Hepatocyte (in vitro differentiated cells): Measurements from ENCODE around the gene IL23A. TPM values are rescaled to one million over a fixed set of nuclear protein-coding genes. Genes with fewer than 3 reads are reported as not detected.

Source experiments
- DNase-seq: peaks from one replicate; pipeline ENCODE4 v3.0.0-alpha.2; 2016; ENCODE audit warnings: low spot score
- H2AFZ ChIP-seq: fragments of 200-600 bp; sonication (generic); 2 replicates; pipeline ENCODE4 v1.6.0; 2016; ENCODE audit warnings: antibody characterized with exemption, mild to moderate bottlenecking
- H3K27ac ChIP-seq: fragments of 200-600 bp; sonication (generic); 2 replicates; pipeline ENCODE4 v1.5.1; 2016; ENCODE audit warnings: mild to moderate bottlenecking
- H3K27me3 ChIP-seq: fragments of 200-600 bp; sonication (generic); 2 replicates; pipeline ENCODE4 v1.6.1; 2016
- H3K36me3 ChIP-seq: fragments of 200-600 bp; sonication (generic); replicated peaks from 2 replicates; pipeline ENCODE4 v1.5.1; 2016; ENCODE audit warnings: low read depth; ENCODE audit not compliant: insufficient read depth
- H3K4me1 ChIP-seq: fragments of 200-600 bp; sonication (generic); 2 replicates; pipeline ENCODE4 v1.5.1; 2016; ENCODE audit warnings: mild to moderate bottlenecking, moderate library complexity; ENCODE audit not compliant: insufficient read depth
- H3K4me2 ChIP-seq: fragments of 200-600 bp; sonication (generic); 2 replicates; pipeline ENCODE4 v1.6.0; 2016
- H3K4me3 ChIP-seq: fragments of 200-600 bp; sonication (generic); 2 replicates; pipeline ENCODE4 v1.5.1; 2016; ENCODE audit warnings: mild to moderate bottlenecking
- H3K79me2 ChIP-seq: fragments of 200-600 bp; sonication (generic); 2 replicates; pipeline ENCODE4 v1.6.0; 2017; ENCODE audit warnings: mild to moderate bottlenecking
- H3K9me2 ChIP-seq: fragments of 200-600 bp; sonication (generic); replicated peaks from 2 replicates; pipeline ENCODE4 v1.6.0; 2017; ENCODE audit warnings: mild to moderate bottlenecking; ENCODE audit not compliant: insufficient read depth
- H3K9me3 ChIP-seq: fragments of 200-600 bp; sonication (generic); 2 replicates; pipeline ENCODE4 v1.5.1; 2016; ENCODE audit warnings: low read depth, mild to moderate bottlenecking
- H4K20me1 ChIP-seq: fragments of 200-600 bp; sonication (generic); 2 replicates; pipeline ENCODE4 v1.6.0; 2016; ENCODE audit warnings: mild to moderate bottlenecking; ENCODE audit not compliant: insufficient read depth, poor library complexity, severe bottlenecking
- EZH2 ChIP-seq: fragments of 200-600 bp; sonication (generic); IDR thresholded peaks from 2 replicates; pipeline ENCODE4 v1.6.1; 2016; ENCODE audit warnings: antibody characterized with exemption, mild to moderate bottlenecking, borderline replicate concordance
- EZH2phosphoT487 ChIP-seq: fragments of 200-600 bp; sonication (generic); IDR thresholded peaks from one replicate; pipeline ENCODE4 v1.6.1; 2018; ENCODE audit warnings: antibody characterized with exemption, mild to moderate bottlenecking, low read depth, moderate library complexity; ENCODE audit not compliant: unreplicated experiment, severe bottlenecking
- WGBS: methylation state at CpG from one replicate; pipeline ENCODE4 v1.1.6; 2016; ENCODE audit warnings: low lambda C conversion rate; ENCODE audit errors: missing lambda C conversion rate; 5-methylcytosine and 5-hydroxymethylcytosine counted together
- polyA plus RNA-seq: library from polyadenylated mRNA; unstranded; fragments of >200 nt; fragmentation: Nextera tagmentation; extraction: Ambion mirVana; gene quantifications from 2 replicates; pipeline ENCODE4 v1.2.1, GENCODE V29; 2016
- total RNA-seq: library from RNA; depleted of rRNA; stranded (reverse); fragments of >200 nt; gene quantifications from 2 replicates; pipeline ENCODE4 v1.2.3, GENCODE V29; 2014
- TF ChIP-seq, protein P1 (sequence below): fragments of 200-600 bp; sonication (generic); IDR thresholded peaks from 2 replicates; pipeline ENCODE4 v1.5.1; 2016; ENCODE audit warnings: antibody characterized with exemption, mild to moderate bottlenecking; ENCODE audit not compliant: poor library complexity

Gene IL23A
- total and polyA plus RNA-seq, 2 experiments from 2014 or later, result 2.0 to 3.1 TPM

DNA sequence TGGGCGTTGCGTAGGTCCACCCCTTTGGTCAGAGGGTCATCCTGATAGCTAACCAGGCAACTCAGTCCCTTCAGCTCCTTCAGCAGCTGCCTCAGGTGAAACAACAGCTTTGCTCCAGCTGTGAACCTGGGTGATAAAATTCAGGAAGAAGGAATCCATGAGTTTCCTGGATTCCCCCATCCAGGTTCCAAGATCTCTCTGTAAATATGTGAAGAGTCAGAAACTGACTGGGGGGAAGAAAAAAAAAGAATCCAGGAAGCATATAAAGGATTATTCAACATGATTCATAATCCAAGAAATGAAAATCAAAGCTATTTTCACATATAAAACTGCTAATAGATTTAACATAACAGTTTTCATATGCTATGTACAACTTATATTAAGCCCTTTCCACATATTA is 12.6 kb downstream of the IL23A start:
- Histone ChIP-seq H3K79me2 (no peaks in the 10 kb centered on the region), H3K36me3 (no peaks in the 10 kb centered on the region), H3K4me3 (no peak overlapping the region), H3K4me1 (no peaks in the 10 kb centered on the region), H3K9me3 (no peaks in the 10 kb centered on the region), H4K20me1 (no peaks in the 10 kb centered on the region), H2AFZ (no peak overlapping the region), H3K9me2 (no peaks in the 10 kb centered on the region), H3K27me3 (no peaks in the 10 kb centered on the region), H3K27ac (no peak overlapping the region), H3K4me2 (no peak overlapping the region)
- 94% methylated on average over 2 of the region's 2 CpGs for whole genome bisulfite sequencing
- TF ChIP-seq, protein P1, sequence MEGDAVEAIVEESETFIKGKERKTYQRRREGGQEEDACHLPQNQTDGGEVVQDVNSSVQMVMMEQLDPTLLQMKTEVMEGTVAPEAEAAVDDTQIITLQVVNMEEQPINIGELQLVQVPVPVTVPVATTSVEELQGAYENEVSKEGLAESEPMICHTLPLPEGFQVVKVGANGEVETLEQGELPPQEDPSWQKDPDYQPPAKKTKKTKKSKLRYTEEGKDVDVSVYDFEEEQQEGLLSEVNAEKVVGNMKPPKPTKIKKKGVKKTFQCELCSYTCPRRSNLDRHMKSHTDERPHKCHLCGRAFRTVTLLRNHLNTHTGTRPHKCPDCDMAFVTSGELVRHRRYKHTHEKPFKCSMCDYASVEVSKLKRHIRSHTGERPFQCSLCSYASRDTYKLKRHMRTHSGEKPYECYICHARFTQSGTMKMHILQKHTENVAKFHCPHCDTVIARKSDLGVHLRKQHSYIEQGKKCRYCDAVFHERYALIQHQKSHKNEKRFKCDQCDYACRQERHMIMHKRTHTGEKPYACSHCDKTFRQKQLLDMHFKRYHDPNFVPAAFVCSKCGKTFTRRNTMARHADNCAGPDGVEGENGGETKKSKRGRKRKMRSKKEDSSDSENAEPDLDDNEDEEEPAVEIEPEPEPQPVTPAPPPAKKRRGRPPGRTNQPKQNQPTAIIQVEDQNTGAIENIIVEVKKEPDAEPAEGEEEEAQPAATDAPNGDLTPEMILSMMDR, result no peak
- TF ChIP-seq EZH2, result no peak
- TF ChIP-seq EZH2phosphoT487, result no peak
- no peak for DNase-seq

- Histone ChIP-seq H3K4me2 (peak overlapping the region; percentile 80), H3K4me1 (no peaks in the 10 kb centered on the region), H3K4me3 (peak overlapping the region; percentile 48), H3K27me3 (no peaks in the 10 kb centered on the region), H4K20me1 (no peaks in the 10 kb centered on the region), H2AFZ (peak overlapping the region; percentile 8), H3K79me2 (peaks cover 24% of the 10 kb centered on the region), H3K9me3 (no peaks in the 10 kb centered on the region), H3K36me3 (no peaks in the 10 kb centered on the region), H3K27ac (peak overlapping the region; percentile 72), H3K9me2 (no peaks in the 10 kb centered on the region)
- TF ChIP-seq EZH2phosphoT487, result no peak
- TF ChIP-seq, protein P1, result no peak
- TF ChIP-seq EZH2, result no peak
- WGBS, result 13% methylated on average over 1 of the region's 1 CpG
- DNase-seq, result no peak
These were observed 20.3 kb downstream of the IL23A start for GRCh38 chr12:56358836-56359532.

GRCh38 chr12:56359851-56360767 is 21.4 kb downstream of the IL23A start, which contains the start of gene STAT2:
Gene STAT2, minus strand, starts transcription at chr12:56360107. Its CDS starts 3,536 bp downstream, at chr12:56356571.
- H2AFZ ChIP-seq, result peak within 1 kb of the TSS; percentile 57
- under 1% methylated on average over 44 of the region's 54 CpGs for WGBS

More at GRCh38 chr12:56359851-56360767, 21.4 kb downstream of the IL23A start, which contains the start of gene STAT2:
- no peaks in the 10 kb centered on the region for H3K36me3 ChIP-seq
- H3K4me1 ChIP-seq, result no peaks in the 10 kb centered on the region
- H3K27me3 ChIP-seq, result no peaks in the 10 kb centered on the region
- H3K4me2 ChIP-seq, result peak within 1 kb of the TSS; percentile 80
- TF ChIP-seq, protein P1, result no peak
- TF ChIP-seq EZH2 (no peak), EZH2phosphoT487 (no peak)
- H3K9me3 ChIP-seq, result no peaks in the 10 kb centered on the region
- H3K4me3 ChIP-seq, result peak within 1 kb of the TSS; percentile 48
- peak within 1 kb of the TSS; percentile 92 for H3K27ac ChIP-seq
- H4K20me1 ChIP-seq, result no peaks in the 10 kb centered on the region
- peak; percentile 99 for DNase-seq
- H3K9me2 ChIP-seq, result no peaks in the 10 kb centered on the region
- H3K79me2 ChIP-seq, result peaks cover 24% of the 10 kb centered on the region
